K562 (cell line): Measurements from ENCODE around the gene AP2M1. TPM values are rescaled to one million over a fixed set of nuclear protein-coding genes. Genes with fewer than 3 reads are reported as not detected.

Source experiments
- ATAC-seq: fragments of 200-7000 bp; cut with Tn5 transposase; 3 replicates; pipeline ENCODE4 v1.9.1; 2020; ENCODE audit warnings: moderate library complexity
- BruUV-seq: library from RNA; stranded (reverse); fragments of 400-500 nt; replicated peaks from 2 replicates; lab custom pipeline; 2021; lab: Mats Ljungman, UMichigan
- CTCF ChIA-PET: fragments of 300-600 bp; formaldehyde crosslinking; extraction: SDS; loops from one replicate; lab custom pipeline; 2021; ENCODE audit warnings: low intra/inter-chr PET ratio; lab: Yijun Ruan, JAX
- POLR2A ChIA-PET: fragments of 300-600, 350-650 bp; sonication (Branson Sonifier 250); formaldehyde crosslinking; extraction: SDS; loops from one replicate; lab custom pipeline; 2021; ENCODE audit warnings: antibody characterized with exemption, inconsistent platforms; lab: Yijun Ruan, JAX
- DNase-seq, 4 experiments: peaks; one replicate each; pipeline versions ENCODE4 v3.0.0 to v3.0.0-alpha.2; 2011 to 2018; ENCODE audit warnings: low spot score in 3 of 4, mixed read lengths in 3 of 4; ENCODE audit errors: extremely low read depth in 1 of 4
- FAIRE-seq: peaks from 2 replicates; lab custom pipeline; 2011; peaks lifted over from hg19 to GRCh38; lab: Jason Lieb, UNC
- H2AFZ ChIP-seq: 2 replicates; pipeline ENCODE4 v1.6.0; 2011; ENCODE audit warnings: low read depth, low read length, control low read depth, inconsistent platforms
- H3K27ac ChIP-seq: fragments of 200-600 bp; 3 replicates; pipeline ENCODE4 v1.8.0; 2011; ENCODE audit warnings: low read depth, mild to moderate bottlenecking, control low read depth, inconsistent platforms, low read length, moderate library complexity, mixed read lengths; ENCODE audit errors: extremely low read depth
- H3K27me3 ChIP-seq, 2 experiments: fragments of 300-600 bp in 1 of 2; 2 replicates in 1 of 2; 3 replicates in 1 of 2; pipeline versions ENCODE4 v1.6.0 to v1.8.0; 2011; ENCODE audit warnings: inconsistent platforms in 2 of 2, low read length in 2 of 2, mild to moderate bottlenecking in 1 of 2, mixed read lengths in 1 of 2, moderate library complexity in 1 of 2; ENCODE audit not compliant: control insufficient read depth in 2 of 2, insufficient read depth in 2 of 2
- H3K36me3 ChIP-seq: fragments of 300-600 bp; 3 replicates; pipeline ENCODE4 v1.8.0; 2011; ENCODE audit warnings: mild to moderate bottlenecking, low read length, inconsistent platforms; ENCODE audit not compliant: control insufficient read depth, insufficient read depth
- H3K4me1 ChIP-seq, 2 experiments: fragments of 200-600 bp in 1 of 2; replicated peaks in 1 of 2; 2 replicates in 1 of 2; 3 replicates in 1 of 2; pipeline versions ENCODE4 v1.5.1 to v1.8.0; 2011; ENCODE audit warnings: inconsistent platforms in 2 of 2, low read length in 2 of 2, mild to moderate bottlenecking in 1 of 2, mixed read lengths in 1 of 2, moderate library complexity in 1 of 2; ENCODE audit not compliant: control insufficient read depth in 2 of 2, insufficient read depth in 2 of 2
- H3K4me2 ChIP-seq: 2 replicates; pipeline ENCODE4 v1.6.1; 2011; ENCODE audit warnings: low read length, control low read depth, inconsistent platforms, mixed read lengths; ENCODE audit not compliant: insufficient read depth
- H3K4me3 ChIP-seq: fragments of 200-600 bp; sonication (generic), shearing (Covaris generic); 2 replicates; pipeline ENCODE4 v1.5.1; 2016; ENCODE audit warnings: control low read depth, inconsistent platforms
- H3K79me2 ChIP-seq: fragments of 200-600 bp; 3 replicates; pipeline ENCODE4 v1.8.0; 2011; ENCODE audit warnings: low read length, inconsistent platforms; ENCODE audit not compliant: control insufficient read depth, insufficient read depth
- H3K9ac ChIP-seq, 2 experiments: 2 replicates each; pipeline versions ENCODE4 v1.6.0 to v1.6.1; 2011; ENCODE audit warnings: low read depth in 2 of 2, low read length in 2 of 2, control low read depth in 1 of 2, inconsistent platforms in 1 of 2, mild to moderate bottlenecking in 1 of 2, mixed read lengths in 1 of 2; ENCODE audit not compliant: insufficient read depth in 1 of 2
- H3K9me1 ChIP-seq: one replicate; pipeline ENCODE4 v1.6.0; 2011; ENCODE audit warnings: inconsistent platforms, mild to moderate bottlenecking, low read length, moderate library complexity; ENCODE audit not compliant: control insufficient read depth, insufficient read depth
- H3K9me3 ChIP-seq: replicated peaks from 2 replicates; pipeline ENCODE4 v1.5.1; 2011; ENCODE audit warnings: low read depth, low read length, inconsistent platforms; ENCODE audit not compliant: control insufficient read depth, insufficient read depth
- H4K20me1 ChIP-seq: replicated peaks from 2 replicates; pipeline ENCODE4 v1.6.1; 2011; ENCODE audit warnings: low read length, inconsistent platforms, mixed read lengths; ENCODE audit not compliant: control insufficient read depth, insufficient read depth
- ATF4 ChIP-seq: fragments of 450-650 bp; formaldehyde crosslinking; IDR thresholded peaks from 2 replicates; pipeline ENCODE4 v1.4.0; 2022; ENCODE audit warnings: mild to moderate bottlenecking, moderate library complexity
- BCOR ChIP-seq: fragments of 450-650 bp; IDR thresholded peaks from 2 replicates; pipeline ENCODE4 v1.6.1; 2016
- DIDO1 ChIP-seq: fragments of 450-650 bp; IDR thresholded peaks from 2 replicates; pipeline ENCODE4 v1.6.1; 2016; ENCODE audit warnings: low read depth, missing biosample characterization, missing genetic modification characterization
- ELK3 ChIP-seq: fragments of 450-650 bp; formaldehyde crosslinking; IDR thresholded peaks from 2 replicates; pipeline ENCODE4 v1.4.0; 2020; ENCODE audit warnings: mild to moderate bottlenecking
- KDM4B ChIP-seq, 2 experiments: fragments of 450-650 bp in 1 of 2; sonication (generic) in 1 of 2; IDR thresholded peaks; 2 replicates each; pipeline ENCODE4 v1.6.1; 2016 to 2017; ENCODE audit warnings: borderline replicate concordance in 2 of 2, antibody characterized with exemption in 1 of 2, low read depth in 1 of 2, mild to moderate bottlenecking in 1 of 2
- MCM7 ChIP-seq, 2 experiments: fragments of 450-650 bp; IDR thresholded peaks; 2 replicates each; pipeline ENCODE4 v1.6.1; 2016 to 2018
- NFIC ChIP-seq: fragments of 450-650 bp; IDR thresholded peaks from 2 replicates; pipeline ENCODE4 v1.6.1; 2017; ENCODE audit warnings: mild to moderate bottlenecking, inconsistent platforms
- SAFB2 ChIP-seq: fragments of 200-400 bp; formaldehyde crosslinking; IDR thresholded peaks from 2 replicates; pipeline ENCODE4 v1.6.1; 2018; ENCODE audit warnings: borderline replicate concordance, low read length, low read depth, moderate library complexity; ENCODE audit not compliant: severe bottlenecking
- ZFP1 ChIP-seq: fragments of 450-650 bp; formaldehyde crosslinking; IDR thresholded peaks from 2 replicates; pipeline ENCODE4 v1.4.0; 2020; ENCODE audit warnings: mild to moderate bottlenecking, mixed read lengths
- ZNF589 ChIP-seq: fragments of 200-800 bp; sonication (Bioruptor generic); IDR thresholded peaks from 2 replicates; pipeline ENCODE4 v1.6.1; 2016; ENCODE audit warnings: low read depth, missing genetic modification characterization, missing compliant biosample characterization
- WGBS: fragments of 100-300 bp; shearing (Covaris generic); methylation state at CpG from one replicate; pipeline ENCODE4 v1.1.6; 2016; ENCODE audit warnings: low coverage, mixed read lengths; ENCODE audit not compliant: insufficient coverage; ENCODE audit errors: missing lambda C conversion rate; 5-methylcytosine and 5-hydroxymethylcytosine counted together
- in situ Hi-C: fragments of 300-500 bp; cut with MboI; formaldehyde crosslinking; loops from 4 replicates; pipeline ENCODE4 v1.15.0; 2018; ENCODE audit warnings: inconsistent platforms, mixed read lengths
- intact Hi-C: fragments of 100-400 bp; cut with micrococcal nuclease; formaldehyde crosslinking; loops from 2 replicates; pipeline ENCODE4 v1.14.2; 2022
- polyA plus RNA-seq, 8 experiments: library from polyadenylated mRNA; depleted of rRNA in 4 of 8; stranded (reverse) in 5 of 8; unstranded in 3 of 8; fragments of >200 nt; fragmentation: Nextera tagmentation in 2 of 8; fragmentation: Illumina TruSeq in 1 of 8; extraction: Ambion mirVana in 2 of 8; extraction: Trizol in 1 of 8; gene quantifications; 2 replicates each; pipeline versions ENCODE4 v1.2.1 to v1.2.3, GENCODE V29; 2011 to 2014; ENCODE audit warnings: inconsistent platforms in 1 of 8, missing spikeins in 1 of 8
- total RNA-seq, 7 experiments: library from RNA; depleted of rRNA in 6 of 7; stranded (reverse); fragments of >200 nt in 6 of 7; fragmentation: Illumina TruSeq in 2 of 7; extraction: Trizol in 2 of 7; gene quantifications; 2 replicates each; pipeline versions ENCODE4 v1.2.1 to v1.2.3, GENCODE V29; 2011 to 2021; ENCODE audit warnings: low replicate concordance in 1 of 7

The AP2M1 gene
- total and polyA plus RNA-seq, 9 of the 15 experiments (the other 6 are each of a cell fraction or from before 2014, with no cell fraction given) = 118 to 505 (median 296) TPM

- TF ChIP-seq ELK3 (CRISPR knock-in tag) = no peak
- TF ChIP-seq DIDO1 (tag) = no peak
- TF ChIP-seq ATF4 (CRISPR knock-in tag) = no peak
- no peak for TF ChIP-seq MCM7 (IDR thresholded peaks at IDR 0.05)
These were observed 56.2 kb downstream of the AP2M1 start (continued) for GRCh38 chr3:184230603-184231528.

DNA sequence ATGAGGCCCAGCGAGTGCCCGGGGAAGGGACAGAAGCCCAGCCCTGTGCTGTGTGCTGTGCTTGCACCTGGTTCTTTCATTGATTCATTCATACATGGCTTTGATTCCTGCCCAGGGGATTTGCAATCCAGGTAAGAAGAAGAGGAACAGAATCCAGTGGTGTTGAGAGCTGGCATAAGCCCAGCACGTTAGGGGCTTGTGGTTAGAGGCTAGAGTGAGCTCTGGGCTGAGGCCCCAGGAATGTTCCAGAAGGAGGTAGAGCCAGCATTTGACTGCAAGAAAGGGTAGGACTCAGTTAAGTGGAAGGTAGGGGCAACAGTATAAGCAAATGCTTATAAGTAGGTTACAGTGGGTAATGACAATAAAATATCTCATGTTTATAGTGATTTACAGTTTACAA lies 57.0 kb downstream of the AP2M1 start:
- no peak for DNase-seq
- no peak for ATAC-seq
- Histone ChIP-seq H3K9ac (no peak overlapping the region), H3K9me3 (no peaks in the 10 kb centered on the region), H3K4me2 (no peak overlapping the region), H4K20me1 (peaks cover 15% of the 10 kb centered on the region), H3K36me3 (no peaks in the 10 kb centered on the region), H3K79me2 (no peaks in the 10 kb centered on the region), H2AFZ (no peak overlapping the region), H3K9me1 (no peaks in the 10 kb centered on the region), H3K27me3 (peaks cover 44 to 69% of the 10 kb centered on the region in 2 experiments), H3K4me3 (no peak overlapping the region), H3K27ac (no peak overlapping the region), H3K4me1 (peaks cover 0 to 39% of the 10 kb centered on the region in 2 experiments; a peak in 3 of 5 replicates)
- ChIA-PET CTCF (no interaction called here), POLR2A (no interaction called here)
- FAIRE-seq = no peak
- intact Hi-C loops (no loop called here), in situ Hi-C loops (no loop called here)
- no TSS peak for BruUV-seq
- 7% methylated on average over 3 of the region's 3 CpGs for WGBS
- no peak for TF ChIP-seq ZNF589 (CRISPR knock-in tag)
- TF ChIP-seq SAFB2 = no peak
- no peak for TF ChIP-seq KDM4B (IDR thresholded peaks at IDR 0.05; ENCODE audit: borderline replicate concordance in 2 of 2, low read depth in 1 of 2)
- no peak for TF ChIP-seq NFIC
- no peak for TF ChIP-seq BCOR
- no peak for TF ChIP-seq ZFP1 (CRISPR knock-in tag)
